Kidney (tissue), 14 donors: ENCODE results near the gene COL9A1. TPM values are rescaled to one million over a fixed set of nuclear protein-coding genes. Genes with fewer than 3 reads are reported as not detected.
A peak's percentile ranks its signal among the peaks of the same experiment; 100 is the strongest.

Experiments
- DNase-seq, 5 donors: peaks; one replicate each; pipeline ENCODE4 v3.0.0-alpha.2; 2013 to 2020
- FAIRE-seq: peaks from 2 replicates; lab custom pipeline; 2012; peaks lifted over from hg19 to GRCh38; lab: Jason Lieb, UNC
- H3K27ac ChIP-seq, 2 donors: one replicate each; pipeline ENCODE4 v1.7.0; 2013; ENCODE audit warnings: low read depth in 2 of 2, low read length in 2 of 2, inconsistent platforms in 1 of 2
- H3K27me3 ChIP-seq: one replicate; pipeline ENCODE4 v1.7.1; 2013; ENCODE audit warnings: low read length, inconsistent platforms; ENCODE audit not compliant: control insufficient read depth, insufficient read depth
- H3K36me3 ChIP-seq, 3 donors: one replicate each; pipeline versions ENCODE4 v1.7.0 to v1.7.1; 2013; ENCODE audit warnings: low read length in 3 of 3, control low read depth in 1 of 3, inconsistent platforms in 1 of 3; ENCODE audit not compliant: insufficient read depth in 3 of 3, control insufficient read depth in 2 of 3
- H3K4me1 ChIP-seq, 3 donors: one replicate each; pipeline versions ENCODE4 v1.7.0 to v1.7.1; 2013; ENCODE audit warnings: low read length in 3 of 3, inconsistent platforms in 1 of 3, low read depth in 1 of 3; ENCODE audit not compliant: control insufficient read depth in 2 of 3, insufficient read depth in 2 of 3
- H3K4me3 ChIP-seq, 3 donors: one replicate each; pipeline versions ENCODE4 v1.7.0 to v1.8.1; 2013; ENCODE audit warnings: low read length in 3 of 3, control low read depth in 1 of 3, inconsistent platforms in 1 of 3
- H3K9ac ChIP-seq, 3 donors: one replicate each; pipeline versions ENCODE4 v1.7.0 to v1.7.1; 2013; ENCODE audit warnings: low read length in 3 of 3, control low read depth in 1 of 3, inconsistent platforms in 1 of 3
- H3K9me3 ChIP-seq, 3 donors: one replicate each; pipeline versions ENCODE4 v1.7.0 to v1.7.1; 2013; ENCODE audit warnings: low read length in 3 of 3, control low read depth in 1 of 3, inconsistent platforms in 1 of 3; ENCODE audit not compliant: control insufficient read depth in 2 of 3, insufficient read depth in 1 of 3
- CTCF ChIP-seq: IDR thresholded peaks from 3 replicates; pipeline ENCODE4 v1.5.1; 2012; ENCODE audit warnings: mild to moderate bottlenecking, moderate library complexity, borderline replicate concordance; ENCODE audit not compliant: insufficient read depth; ENCODE audit errors: extremely low read depth
- intact Hi-C: fragments of 100-400 bp; cut with DNase I; formaldehyde crosslinking; loops from one replicate; pipeline ENCODE4 v1.11.1; 2022
- polyA plus RNA-seq: library from polyadenylated mRNA; stranded (reverse); fragments of 350-450 nt; fragmentation: Illumina TruSeq; extraction: RNeasy Lipid Tissue Mini Kit (QIAGEN cat#74804); gene quantifications from one replicate; pipeline ENCODE4 v1.2.3, GENCODE V29; 2014; ENCODE audit warnings: low read depth, low replicate concordance; ENCODE audit not compliant: insufficient read depth
- total RNA-seq: library from RNA; stranded (reverse); fragmentation: NEBNext Ultra II Directional; extraction: Animal tissue kit (Norgen Biotek cat#: 25700); gene quantifications from one replicate; pipeline ENCODE4 v1.2.1, GENCODE V29; 2021
- donor health status: control.
- donor health status: control.
- donor health status: control.
- donor health status: control.
- donor health status: control.
- donor health status: DM: yes; HTN: yes; CAD: no.
- donor health status: Normal renal cell carcinoma (clear cell type).

COL9A1 gene
- total and polyA plus RNA-seq, 2 donors from 2014 or later, result 0.19 to 0.22 TPM

GRCh38 chr6:70282919-70283461, 19.9 kb downstream of the COL9A1 start:
- peaks cover 0 to 2% (median 0%) of the 10 kb centered on the region in 3 donors for H3K4me1 ChIP-seq
- H3K27me3 ChIP-seq, result no peaks in the 10 kb centered on the region
- no peaks in the 10 kb centered on the region for H3K36me3 ChIP-seq
- no peak overlapping the region for H3K9ac ChIP-seq
- H3K27ac ChIP-seq, result no peak overlapping the region
- FAIRE-seq (no peak), DNase-seq (peak in 4 of 5 donors; percentile 62 to 76 (median 65))
- no peak for TF ChIP-seq CTCF
- intact Hi-C loops, result no loop called here
- H3K9me3 ChIP-seq, result no peaks in the 10 kb centered on the region
- peak overlapping the region in 1 of 3 donors; percentile 33 for H3K4me3 ChIP-seq

DNA sequence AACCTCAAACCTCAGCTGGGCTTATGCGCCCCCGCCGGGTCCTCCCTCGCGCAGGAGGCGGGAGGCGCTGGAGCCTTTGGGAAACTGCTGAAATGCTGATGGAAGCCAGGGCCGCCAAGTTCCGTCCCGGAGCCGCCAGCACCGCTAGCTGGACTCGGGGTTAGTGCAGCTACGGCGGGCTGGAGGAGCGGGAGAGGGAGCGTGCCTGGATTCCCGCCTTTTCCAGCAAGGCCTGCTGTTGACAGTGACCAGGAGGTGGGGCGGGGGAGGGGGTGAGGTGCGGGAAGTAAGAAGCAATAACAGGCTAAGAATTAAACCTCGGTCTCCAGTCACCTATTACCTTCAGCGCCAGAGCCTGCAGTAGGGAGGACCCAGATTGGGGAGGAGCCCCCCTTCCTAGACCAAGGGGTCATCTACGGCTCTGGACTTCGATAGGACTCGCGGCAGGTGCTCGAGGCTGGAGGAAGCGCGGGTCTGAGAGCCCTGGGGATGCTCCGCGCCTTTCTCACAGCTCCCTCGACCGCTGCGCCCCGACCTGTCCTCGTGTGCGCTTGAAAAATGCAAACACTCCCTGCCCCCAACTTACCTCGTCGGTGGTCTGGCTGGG, 20.5 kb downstream of the COL9A1 start:
- no peak overlapping the region for H3K9ac ChIP-seq
- no peak for TF ChIP-seq CTCF

GRCh38 chr6:70281923-70282311, 21.0 kb downstream of the COL9A1 start:
- peak in 1 of 5 donors; percentile 35 for DNase-seq
- Histone ChIP-seq H3K27me3 (no peaks in the 10 kb centered on the region), H3K9ac (no peak overlapping the region), H3K4me3 (no peak overlapping the region), H3K36me3 (no peaks in the 10 kb centered on the region), H3K27ac (no peak overlapping the region), H3K4me1 (peaks cover 0 to 2% (median 0%) of the 10 kb centered on the region in 3 donors), H3K9me3 (no peaks in the 10 kb centered on the region)
- no peak for TF ChIP-seq CTCF
- FAIRE-seq, result no peak
- intact Hi-C loops, result no loop called here

More for the DNA sequence above, 20.5 kb downstream of the COL9A1 start:
- Histone ChIP-seq H3K4me3 (peak overlapping the region in 1 of 3 donors; percentile 33), H3K9me3 (no peaks in the 10 kb centered on the region), H3K27me3 (no peaks in the 10 kb centered on the region), H3K36me3 (no peaks in the 10 kb centered on the region), H3K27ac (no peak overlapping the region), H3K4me1 (peaks cover 0 to 2% (median 0%) of the 10 kb centered on the region in 3 donors)
- intact Hi-C loops, result no loop called here
- DNase-seq, result peak in 4 of 5 donors; percentile 69 to 81 (median 69)
- FAIRE-seq, result no peak
